OCI-M2 (cell line): Measurements from ENCODE around the gene KCNMA1.

Source experiments
- DNase-seq: peaks from one replicate; lab custom pipeline; 2025; ENCODE audit not compliant: unreplicated experiment; lab: John Stamatoyannopoulos, UW

KCNMA1 gene

GRCh38 chr10:77073663-77073960 is 564.0 kb downstream of the KCNMA1 start:
- DNase-seq, result no peak

GRCh38 chr10:77072836-77073662 is 564.6 kb downstream of the KCNMA1 start:
- no peak for DNase-seq

GRCh38 chr10:77072361-77072835 is 565.2 kb downstream of the KCNMA1 start:
- no peak for DNase-seq

- no peak for DNase-seq
Measured at GRCh38 chr10:77071956-77072355, 565.7 kb downstream of the KCNMA1 start.

- no peak for DNase-seq
Measured at GRCh38 chr10:77071001-77071511, 566.6 kb downstream of the KCNMA1 start.

GRCh38 chr10:77070346-77070745 is 567.3 kb downstream of the KCNMA1 start:
- DNase-seq, result no peak

GRCh38 chr10:77068969-77069368 is 568.6 kb downstream of the KCNMA1 start:
- DNase-seq, result no peak

GRCh38 chr10:77068272-77068671 is 569.3 kb downstream of the KCNMA1 start:
- no peak for DNase-seq

- DNase-seq, result no peak
Measured at GRCh38 chr10:77062381-77062780, 575.2 kb downstream of the KCNMA1 start.

- DNase-seq, result no peak
Measured at GRCh38 chr10:77060913-77061312, 576.7 kb downstream of the KCNMA1 start.

- no peak for DNase-seq
Measured at GRCh38 chr10:77056650-77057049, 581.0 kb downstream of the KCNMA1 start.

GRCh38 chr10:77052593-77052992 is 585.0 kb downstream of the KCNMA1 start:
- DNase-seq, result no peak

GRCh38 chr10:77051837-77052236 is 585.8 kb downstream of the KCNMA1 start:
- DNase-seq, result no peak

- no peak for DNase-seq
Measured at GRCh38 chr10:77049896-77050295, 587.7 kb downstream of the KCNMA1 start.

- DNase-seq, result no peak
Measured at GRCh38 chr10:77049146-77049545, 588.5 kb downstream of the KCNMA1 start.

GRCh38 chr10:77045085-77045484 is 592.5 kb downstream of the KCNMA1 start:
- no peak for DNase-seq

- no peak for DNase-seq
Measured at GRCh38 chr10:77043420-77043763, 594.2 kb downstream of the KCNMA1 start.

GRCh38 chr10:77042706-77043419 is 594.7 kb downstream of the KCNMA1 start:
- DNase-seq, result no peak

GRCh38 chr10:77041636-77042258 is 595.9 kb downstream of the KCNMA1 start:
- no peak for DNase-seq

GRCh38 chr10:77038407-77038806 is 599.2 kb downstream of the KCNMA1 start:
- DNase-seq, result no peak

- DNase-seq, result no peak
Measured at GRCh38 chr10:77037735-77038403, 599.7 kb downstream of the KCNMA1 start.
